Measurements from ENCODE around the gene ZBTB24.
"Not testable (repeated sequence)": the region's sequence is repeated elsewhere in the genome, so short reads cannot be mapped to it uniquely, and the experiment has no call there.

The ZBTB24 gene

GRCh38 chr6:109482905-109483734 lies at the start of gene ZBTB24:
Gene ZBTB24, minus strand, starts transcription at chr6:109483219. Its CDS starts 1,193 bp downstream, at chr6:109482026.
- DNase-seq = peak; percentile 86 to 89

- no peak for DNase-seq
These were observed 48.4 kb upstream of the ZBTB24 start for GRCh38 chr6:109531446-109531845.

- DNase-seq = no peak
These were observed 45.0 kb upstream of the ZBTB24 start for GRCh38 chr6:109527989-109528388.

- peak; percentile 19 to 40 for DNase-seq
These were observed 44.0 kb upstream of the ZBTB24 start for GRCh38 chr6:109526905-109527628.

- DNase-seq = no peak
These were observed 41.1 kb upstream of the ZBTB24 start for GRCh38 chr6:109524129-109524528.

- no peak for DNase-seq
These were observed 40.5 kb upstream of the ZBTB24 start for GRCh38 chr6:109523478-109523877.

- no peak for DNase-seq
These were observed 38.1 kb upstream of the ZBTB24 start for GRCh38 chr6:109521080-109521479.

- DNase-seq = not testable (repeated sequence)
These were observed 36.6 kb upstream of the ZBTB24 start for GRCh38 chr6:109519647-109520046.

- DNase-seq = no peak
These were observed 33.9 kb upstream of the ZBTB24 start for GRCh38 chr6:109516929-109517328.

- no peak for DNase-seq
These were observed 32.9 kb upstream of the ZBTB24 start for GRCh38 chr6:109515781-109516409.

GRCh38 chr6:109514946-109515345 lies 31.9 kb upstream of the ZBTB24 start:
- DNase-seq = no peak

GRCh38 chr6:109513571-109514071 lies 30.6 kb upstream of the ZBTB24 start:
- no peak for DNase-seq

GRCh38 chr6:109512271-109512817 lies 29.3 kb upstream of the ZBTB24 start:
- no peak for DNase-seq

GRCh38 chr6:109511832-109512231 lies 28.8 kb upstream of the ZBTB24 start:
- no peak for DNase-seq

GRCh38 chr6:109510358-109510757 lies 27.3 kb upstream of the ZBTB24 start:
- no peak for DNase-seq

GRCh38 chr6:109508166-109508860 lies 25.3 kb upstream of the ZBTB24 start:
- no peak for DNase-seq

GRCh38 chr6:109507490-109508072 lies 24.6 kb upstream of the ZBTB24 start:
- no peak for DNase-seq

- no peak for DNase-seq
These were observed 23.8 kb upstream of the ZBTB24 start for GRCh38 chr6:109506841-109507240.

- no peak for DNase-seq
These were observed 23.3 kb upstream of the ZBTB24 start for GRCh38 chr6:109506314-109506713.

GRCh38 chr6:109503327-109504224 lies 20.6 kb upstream of the ZBTB24 start:
- no peak for DNase-seq

GRCh38 chr6:109498936-109499335 lies 15.9 kb upstream of the ZBTB24 start:
- no peak for DNase-seq

Data from stimulated activated CD4-positive, alpha-beta T cell treated with anti-CD3 and anti-CD28 coated beads, Interleukin-4, amount 100 ng/mL, for 4 hours (primary cell).